Measurements from ENCODE around the gene LNX1.

LNX1 gene

GRCh38 chr4:53592122-53592521 lies 836 bp upstream of the LNX1 start:
- TF ChIP-seq ZC3H10 (CRISPR knock-in tag; IDR thresholded peaks at IDR 0.05) (no peak), BACH2 (CRISPR knock-in tag; IDR thresholded peaks at IDR 0.05; ENCODE audit: borderline replicate concordance) (no peak), ISL1 (CRISPR knock-in tag; IDR thresholded peaks at IDR 0.05) (peak; percentile 65), TCF4 (CRISPR knock-in tag; IDR thresholded peaks at IDR 0.05; ENCODE audit: borderline replicate concordance) (no peak)
- TF ChIP-seq, protein P1, sequence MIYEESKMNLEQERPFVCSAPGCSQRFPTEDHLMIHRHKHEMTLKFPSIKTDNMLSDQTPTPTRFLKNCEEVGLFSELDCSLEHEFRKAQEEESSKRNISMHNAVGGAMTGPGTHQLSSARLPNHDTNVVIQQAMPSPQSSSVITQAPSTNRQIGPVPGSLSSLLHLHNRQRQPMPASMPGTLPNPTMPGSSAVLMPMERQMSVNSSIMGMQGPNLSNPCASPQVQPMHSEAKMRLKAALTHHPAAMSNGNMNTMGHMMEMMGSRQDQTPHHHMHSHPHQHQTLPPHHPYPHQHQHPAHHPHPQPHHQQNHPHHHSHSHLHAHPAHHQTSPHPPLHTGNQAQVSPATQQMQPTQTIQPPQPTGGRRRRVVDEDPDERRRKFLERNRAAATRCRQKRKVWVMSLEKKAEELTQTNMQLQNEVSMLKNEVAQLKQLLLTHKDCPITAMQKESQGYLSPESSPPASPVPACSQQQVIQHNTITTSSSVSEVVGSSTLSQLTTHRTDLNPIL (CRISPR knock-in tag; IDR thresholded peaks at IDR 0.05; ENCODE audit: low read depth), result peak; percentile 44; the same call in 1 of the 2 replicates

DNA sequence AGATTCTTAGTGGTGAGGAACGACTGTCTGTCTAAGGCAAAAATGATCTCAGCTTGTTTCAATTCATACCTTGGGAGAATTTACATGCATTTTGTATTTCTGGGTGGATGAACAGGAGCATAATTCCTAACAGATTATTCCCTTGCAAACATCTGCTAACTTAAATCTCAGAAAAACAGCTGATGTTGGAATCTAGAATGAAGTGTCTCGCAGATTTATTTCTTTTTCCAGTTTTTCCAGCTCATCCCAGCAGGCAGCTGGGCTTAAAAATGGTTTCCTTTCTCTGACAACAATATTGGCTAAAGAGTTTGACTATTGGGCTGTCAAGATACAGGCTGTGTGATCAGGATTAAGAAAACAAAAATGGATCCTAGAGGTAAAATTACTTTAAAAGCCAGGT lies 1.1 kb downstream of the LNX1 start:
- no peak for TF ChIP-seq SNAI2 (CRISPR knock-in tag; IDR thresholded peaks at IDR 0.05)
- TF ChIP-seq, protein P1 (CRISPR knock-in tag; IDR thresholded peaks at IDR 0.05; ENCODE audit: low read depth), result no peak
- TF ChIP-seq TOX (CRISPR knock-in tag; IDR thresholded peaks at IDR 0.05; ENCODE audit: borderline replicate concordance), result no peak
- no peak for TF ChIP-seq ARNTL (CRISPR knock-in tag; IDR thresholded peaks at IDR 0.05; ENCODE audit: borderline replicate concordance, low read depth)
- no peak for TF ChIP-seq ESRRG (CRISPR knock-in tag; IDR thresholded peaks at IDR 0.05)
- no peak for TF ChIP-seq POU6F1 (CRISPR knock-in tag; IDR thresholded peaks at IDR 0.05; ENCODE audit: borderline replicate concordance, low read depth)
- no peak for TF ChIP-seq ZNF565 (CRISPR knock-in tag; conservative IDR thresholded peaks at IDR 0.05; ENCODE audit: low read depth)
- TF ChIP-seq ZC3H10 (CRISPR knock-in tag; IDR thresholded peaks at IDR 0.05), result no peak
- no peak for TF ChIP-seq CSDC2 (CRISPR knock-in tag; IDR thresholded peaks at IDR 0.05)
- TF ChIP-seq TCF4 (CRISPR knock-in tag; IDR thresholded peaks at IDR 0.05; ENCODE audit: borderline replicate concordance), result no peak
- TF ChIP-seq ZFP30 (CRISPR knock-in tag; IDR thresholded peaks at IDR 0.05), result no peak
- no peak for TF ChIP-seq ZFP3 (CRISPR knock-in tag; IDR thresholded peaks at IDR 0.05)
- TF ChIP-seq PATZ1 (CRISPR knock-in tag; IDR thresholded peaks at IDR 0.05; ENCODE audit: borderline replicate concordance), result no peak
- TF ChIP-seq ZNF8 (CRISPR knock-in tag; IDR thresholded peaks at IDR 0.05), result no peak
- TF ChIP-seq ZNF70 (CRISPR knock-in tag; IDR thresholded peaks at IDR 0.05), result no peak
- ATAC-seq, result no peak

More at GRCh38 chr4:53592122-53592521, 836 bp upstream of the LNX1 start:
- no peak for ATAC-seq

DNA sequence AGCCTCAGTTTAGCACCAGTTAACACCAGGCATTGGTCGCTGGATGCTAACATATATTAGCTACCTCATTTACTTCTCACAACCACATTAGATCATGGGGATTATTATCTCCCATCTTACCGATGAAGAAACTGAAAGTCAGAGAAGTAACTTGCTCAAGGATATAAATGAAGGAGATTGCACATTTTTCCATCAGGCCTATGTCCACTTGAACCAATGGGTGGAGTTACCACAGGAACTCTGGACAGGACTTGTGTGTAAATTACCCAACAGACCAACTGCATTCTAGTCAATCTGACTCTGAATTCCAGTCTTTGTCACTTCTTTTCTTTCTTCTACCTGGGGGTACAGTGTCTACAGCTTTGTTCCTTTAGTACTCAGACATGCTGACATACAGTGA lies 1.8 kb downstream of the LNX1 start:
- TF ChIP-seq ZNF70 (CRISPR knock-in tag; IDR thresholded peaks at IDR 0.05) (no peak), OSR1 (CRISPR knock-in tag; IDR thresholded peaks at IDR 0.05) (no peak), PPARA (CRISPR knock-in tag; IDR thresholded peaks at IDR 0.05; ENCODE audit: borderline replicate concordance) (no peak), ISL1 (CRISPR knock-in tag; IDR thresholded peaks at IDR 0.05) (no peak), TCF4 (CRISPR knock-in tag; IDR thresholded peaks at IDR 0.05; ENCODE audit: borderline replicate concordance) (no peak), ARNTL (CRISPR knock-in tag; IDR thresholded peaks at IDR 0.05; ENCODE audit: borderline replicate concordance, low read depth) (no peak), BACH2 (CRISPR knock-in tag; IDR thresholded peaks at IDR 0.05; ENCODE audit: borderline replicate concordance) (no peak)
- no peak for ATAC-seq

GRCh38 chr4:53587135-53587534 lies 4.2 kb downstream of the LNX1 start:
- ATAC-seq, result no peak
- TF ChIP-seq ESRRG (CRISPR knock-in tag; IDR thresholded peaks at IDR 0.05), result no peak
- TF ChIP-seq RARB (CRISPR knock-in tag; IDR thresholded peaks at IDR 0.05), result no peak
- no peak for TF ChIP-seq OSR1 (CRISPR knock-in tag; IDR thresholded peaks at IDR 0.05)

DNA sequence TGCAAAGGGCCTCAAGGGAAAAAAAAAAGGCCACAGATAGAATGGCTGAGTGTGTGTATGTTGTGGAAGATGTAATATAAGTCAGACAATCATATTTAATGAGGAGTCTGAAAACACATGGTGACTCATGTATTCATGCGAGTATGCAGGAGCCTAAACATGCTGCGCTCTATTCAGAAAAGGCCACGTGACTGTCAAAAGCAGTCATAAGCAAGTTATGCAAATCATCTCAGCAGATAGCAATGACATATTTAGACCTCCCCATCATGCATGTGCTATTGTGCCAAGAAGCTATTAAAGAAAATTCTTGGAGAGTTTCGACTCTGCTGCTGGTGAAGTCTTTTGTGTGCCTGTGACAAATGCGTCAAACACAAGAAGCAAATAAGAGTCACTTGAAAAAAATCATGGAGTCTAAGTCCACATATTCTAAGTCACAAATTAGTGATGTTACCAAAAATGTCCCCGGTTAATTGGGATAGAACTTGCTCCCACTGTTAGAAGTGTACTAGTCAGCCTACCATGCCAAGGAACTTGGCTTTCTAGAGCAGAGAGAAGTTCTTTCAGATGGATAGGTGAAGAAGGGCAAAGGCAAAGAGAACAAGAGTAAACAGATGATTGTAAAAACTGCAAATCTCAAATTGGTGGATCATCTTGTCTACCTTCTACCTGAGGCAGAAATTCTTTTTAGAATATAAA lies 5.0 kb downstream of the LNX1 start:
- ATAC-seq, result peak; percentile 96
- TF ChIP-seq ZC3H10 (CRISPR knock-in tag; IDR thresholded peaks at IDR 0.05) (no peak), ISL1 (CRISPR knock-in tag; IDR thresholded peaks at IDR 0.05) (peak; percentile 47; the same call in 1 of the 2 replicates), OSR1 (CRISPR knock-in tag; IDR thresholded peaks at IDR 0.05) (no peak)
